Femur (tissue), 1 donor: ENCODE measurements around the gene IFT80.
"Not testable (repeated sequence)": the region's sequence is repeated elsewhere in the genome, so short reads cannot be mapped to it uniquely, and the experiment has no call there.

Experiments
- DNase-seq: peaks from one replicate; pipeline ENCODE4 v3.0.0-alpha.2; 2017

Gene IFT80

GRCh38 chr3:160400030-160400701 lies 1.1 kb upstream of the IFT80 start:
- peak; percentile 67 for DNase-seq

- DNase-seq: no peak
Observed at GRCh38 chr3:160398820-160399124, 253 bp downstream of the IFT80 start.

- no peak for DNase-seq
Observed at GRCh38 chr3:160395297-160395696, 3.7 kb downstream of the IFT80 start.

GRCh38 chr3:160394009-160394392 lies 5.0 kb downstream of the IFT80 start:
- DNase-seq: no peak

- no peak for DNase-seq
Observed at GRCh38 chr3:160393346-160394008, 5.5 kb downstream of the IFT80 start.

- no peak for DNase-seq
Observed at GRCh38 chr3:160392798-160393197, 6.2 kb downstream of the IFT80 start.

GRCh38 chr3:160390565-160391138 lies 8.4 kb downstream of the IFT80 start:
- no peak for DNase-seq

GRCh38 chr3:160384639-160385318 lies 14.2 kb downstream of the IFT80 start:
- DNase-seq: no peak

- no peak for DNase-seq
Observed at GRCh38 chr3:160381470-160381869, 17.6 kb downstream of the IFT80 start.

GRCh38 chr3:160379628-160380214 lies 19.3 kb downstream of the IFT80 start:
- DNase-seq: no peak

GRCh38 chr3:160378331-160379109 lies 20.5 kb downstream of the IFT80 start:
- DNase-seq: no peak

- no peak for DNase-seq
Observed at GRCh38 chr3:160376681-160377080, 22.3 kb downstream of the IFT80 start.

- DNase-seq: no peak
Observed at GRCh38 chr3:160374925-160375324, 24.1 kb downstream of the IFT80 start.

GRCh38 chr3:160374472-160374871 lies 24.6 kb downstream of the IFT80 start:
- DNase-seq: no peak

GRCh38 chr3:160373655-160374054 lies 25.4 kb downstream of the IFT80 start:
- no peak for DNase-seq

- DNase-seq: no peak
Observed at GRCh38 chr3:160372780-160373179, 26.2 kb downstream of the IFT80 start.

GRCh38 chr3:160370987-160371857 lies 27.8 kb downstream of the IFT80 start:
- DNase-seq: no peak

GRCh38 chr3:160369784-160370183 lies 29.2 kb downstream of the IFT80 start:
- no peak for DNase-seq

- DNase-seq: no peak
Observed at GRCh38 chr3:160368804-160369203, 30.2 kb downstream of the IFT80 start.

- no peak for DNase-seq
Observed at GRCh38 chr3:160365869-160366522, 33.0 kb downstream of the IFT80 start.

GRCh38 chr3:160362896-160363295 lies 36.1 kb downstream of the IFT80 start:
- not testable (repeated sequence) for DNase-seq
